H1 (cell line): ENCODE results near the gene ACACA. TPM values are rescaled to one million over a fixed set of nuclear protein-coding genes. Genes with fewer than 3 reads are reported as not detected.

Experiments
- CTCF ChIA-PET: fragments of 300-600 bp; sonication (Branson Sonifier 250); formaldehyde crosslinking; loops from one replicate; lab custom pipeline; 2021; ENCODE audit not compliant: partially characterized antibody; lab: Charles Lee
- POLR2A ChIA-PET: fragments of 300-600 bp; sonication (Branson Sonifier 250); formaldehyde crosslinking; loops from one replicate; lab custom pipeline; 2021; ENCODE audit warnings: inconsistent platforms; ENCODE audit not compliant: partially characterized antibody; lab: Charles Lee
- DNase-seq, 2 experiments: peaks; one replicate each; pipeline versions ENCODE4 v3.0.0 to v3.0.0-alpha.2; 2010 to 2022; ENCODE audit warnings: low spot score in 2 of 2, low read depth in 1 of 2, mixed read lengths in 1 of 2
- FAIRE-seq: peaks from 2 replicates; lab custom pipeline; 2011; peaks lifted over from hg19 to GRCh38; lab: Jason Lieb, UNC
- H2AFZ ChIP-seq: 2 replicates; pipeline ENCODE4 v1.8.1; 2012; ENCODE audit warnings: low read length, inconsistent platforms
- H2AK5ac ChIP-seq: 2 replicates; pipeline ENCODE4 v1.6.1; 2013; ENCODE audit warnings: low read depth, low read length
- H2BK120ac ChIP-seq: replicated peaks from 2 replicates; pipeline ENCODE3; 2013; ENCODE audit warnings: low read depth, low read length, inconsistent platforms
- H2BK12ac ChIP-seq: 2 replicates; pipeline ENCODE4 v1.6.1; 2013; ENCODE audit warnings: low read depth, low read length
- H2BK15ac ChIP-seq: 2 replicates; pipeline ENCODE4 v1.6.1; 2013; ENCODE audit warnings: low read length
- H2BK20ac ChIP-seq: 2 replicates; pipeline ENCODE4 v1.6.1; 2013; ENCODE audit warnings: low read length
- H2BK5ac ChIP-seq: 2 replicates; pipeline ENCODE4 v1.6.1; 2013; ENCODE audit warnings: low read depth, low read length
- H3K14ac ChIP-seq: 2 replicates; pipeline ENCODE4 v1.6.1; 2013; ENCODE audit warnings: inconsistent platforms; ENCODE audit not compliant: insufficient read length
- H3K18ac ChIP-seq: 2 replicates; pipeline ENCODE4 v1.6.1; 2013; ENCODE audit warnings: low read length; ENCODE audit errors: extremely low read depth
- H3K23ac ChIP-seq: 2 replicates; pipeline ENCODE4 v1.6.1; 2013; ENCODE audit warnings: inconsistent platforms; ENCODE audit not compliant: insufficient read length
- H3K23me2 ChIP-seq: 2 replicates; pipeline ENCODE4 v1.6.1; 2013; ENCODE audit warnings: low read depth, low read length
- H3K27ac ChIP-seq: 2 replicates; pipeline ENCODE4 v1.6.1; 2011; ENCODE audit warnings: low read depth, low read length, inconsistent platforms
- H3K27me3 ChIP-seq, 4 experiments: replicated peaks in 1 of 4; 1 replicate in 1 of 4; 2 replicates in 3 of 4; pipeline versions ENCODE4 v1.6.1 to v1.8.1; 2011 to 2013; ENCODE audit warnings: low read length in 3 of 4, mild to moderate bottlenecking in 3 of 4, inconsistent platforms in 2 of 4, mixed read lengths in 2 of 4, moderate library complexity in 1 of 4; ENCODE audit not compliant: control insufficient read depth in 3 of 4, insufficient read depth in 3 of 4; ENCODE audit errors: extremely low read depth in 1 of 4
- H3K36me3 ChIP-seq, 4 experiments: 2 replicates each; pipeline versions ENCODE4 v1.6.1 to v1.8.1; 2011 to 2013; ENCODE audit warnings: mild to moderate bottlenecking in 4 of 4, low read length in 3 of 4, moderate library complexity in 2 of 4, control low read depth in 1 of 4, inconsistent platforms in 1 of 4; ENCODE audit not compliant: insufficient read depth in 4 of 4, control insufficient read depth in 2 of 4
- H3K4ac ChIP-seq: replicated peaks from 2 replicates; pipeline ENCODE3; 2013; ENCODE audit warnings: low read length, low read depth, mixed read lengths, inconsistent platforms; ENCODE audit not compliant: insufficient read length
- H3K4me1 ChIP-seq, 4 experiments: replicated peaks in 1 of 4; 1 replicate in 1 of 4; 2 replicates in 3 of 4; pipeline versions ENCODE4 v1.6.1 to v1.8.1; 2011 to 2013; ENCODE audit warnings: low read length in 3 of 4, inconsistent platforms in 2 of 4, mixed read lengths in 1 of 4; ENCODE audit not compliant: insufficient read depth in 4 of 4, control insufficient read depth in 3 of 4
- H3K4me2 ChIP-seq, 2 experiments: 2 replicates each; pipeline versions ENCODE4 v1.6.1 to v1.8.1; 2011 to 2013; ENCODE audit warnings: low read depth in 2 of 2, low read length in 2 of 2, control low read depth in 1 of 2, inconsistent platforms in 1 of 2, mild to moderate bottlenecking in 1 of 2; ENCODE audit not compliant: insufficient read depth in 1 of 2
- H3K4me3 ChIP-seq, 4 experiments: fragments of 200-600, 300-600 bp in 1 of 4; sonication (generic), shearing (Covaris generic), sonication (Bioruptor Twin) in 1 of 4; 2 replicates each; pipeline versions ENCODE4 v1.5.1 to v1.8.1; 2011 to 2016; ENCODE audit warnings: low read length in 4 of 4, low read depth in 3 of 4, control low read depth in 2 of 4, inconsistent platforms in 2 of 4, mild to moderate bottlenecking in 2 of 4, mixed read lengths in 1 of 4, moderate library complexity in 1 of 4; ENCODE audit not compliant: insufficient read depth in 2 of 4; ENCODE audit errors: extremely low read depth in 1 of 4
- H3K56ac ChIP-seq: replicated peaks from 2 replicates; pipeline ENCODE3; 2013; ENCODE audit warnings: low read depth, mild to moderate bottlenecking, mixed read lengths, low read length, inconsistent platforms; ENCODE audit not compliant: insufficient read length
- H3K79me1 ChIP-seq: 2 replicates; pipeline ENCODE4 v1.6.1; 2013; ENCODE audit warnings: low read depth, low read length, control low read depth
- H3K79me2 ChIP-seq, 2 experiments: 2 replicates each; pipeline versions ENCODE4 v1.6.1 to v1.8.1; 2012 to 2013; ENCODE audit warnings: low read length in 2 of 2, mild to moderate bottlenecking in 2 of 2, inconsistent platforms in 1 of 2; ENCODE audit not compliant: insufficient read depth in 2 of 2, control insufficient read depth in 1 of 2
- H3K9ac ChIP-seq, 4 experiments: replicated peaks in 1 of 4; 1 replicate in 1 of 4; 2 replicates in 3 of 4; pipeline versions ENCODE4 v1.6.1 to v1.8.1; 2011 to 2013; ENCODE audit warnings: low read depth in 3 of 4, low read length in 3 of 4, control low read depth in 2 of 4, mild to moderate bottlenecking in 2 of 4, moderate library complexity in 2 of 4, inconsistent platforms in 1 of 4; ENCODE audit errors: extremely low read depth in 1 of 4
- H3K9me3 ChIP-seq, 2 experiments: 2 replicates each; pipeline versions ENCODE4 v1.6.1 to v1.8.1; 2012 to 2013; ENCODE audit warnings: mild to moderate bottlenecking in 2 of 2, moderate library complexity in 2 of 2, control low read depth in 1 of 2, inconsistent platforms in 1 of 2, low read depth in 1 of 2, low read length in 1 of 2, mixed read lengths in 1 of 2; ENCODE audit not compliant: insufficient read depth in 2 of 2
- H4K20me1 ChIP-seq, 2 experiments: replicated peaks in 1 of 2; 2 replicates each; pipeline versions ENCODE3 to v1.8.1; 2011 to 2013; ENCODE audit warnings: inconsistent platforms in 2 of 2, low read length in 2 of 2, mild to moderate bottlenecking in 1 of 2; ENCODE audit not compliant: insufficient read depth in 2 of 2, control insufficient read depth in 1 of 2
- H4K5ac ChIP-seq: 2 replicates; pipeline ENCODE4 v1.6.1; 2013; ENCODE audit warnings: low read length, low read depth, mixed read lengths, inconsistent platforms; ENCODE audit not compliant: insufficient read length
- H4K8ac ChIP-seq: 2 replicates; pipeline ENCODE4 v1.8.0; 2013; ENCODE audit warnings: mild to moderate bottlenecking, moderate library complexity, low read length, inconsistent platforms; ENCODE audit not compliant: insufficient read depth; ENCODE audit errors: extremely low read depth
- H4K91ac ChIP-seq: replicated peaks from 2 replicates; pipeline ENCODE3; 2013; ENCODE audit warnings: low read length, mixed read lengths, inconsistent platforms; ENCODE audit not compliant: insufficient read length
- CBX5 ChIP-seq: fragments of 300-800, 300-1000 bp; sonication (generic); IDR thresholded peaks from 2 replicates; pipeline ENCODE4 v1.7.1; 2016; ENCODE audit warnings: antibody characterized with exemption, low read length, low read depth
- CREB1 ChIP-seq: IDR thresholded peaks from 2 replicates; pipeline ENCODE4 v1.6.1; 2012; ENCODE audit warnings: inconsistent platforms
- GTF2F1 ChIP-seq: IDR thresholded peaks from 2 replicates; pipeline ENCODE4 v1.6.1; 2012; ENCODE audit warnings: low read depth, low read length, improper control_type of control experiment, borderline replicate concordance
- KDM4A ChIP-seq: IDR thresholded peaks from one replicate; pipeline ENCODE4 v1.7.1; 2012; ENCODE audit warnings: low read depth, mild to moderate bottlenecking, moderate library complexity, low read length, inconsistent platforms; ENCODE audit not compliant: severe bottlenecking
- POU5F1 ChIP-seq: IDR thresholded peaks from 2 replicates; pipeline ENCODE4 v1.6.1; 2011; ENCODE audit warnings: low read depth, mild to moderate bottlenecking, low read length, moderate library complexity
- RXRA ChIP-seq: IDR thresholded peaks from 2 replicates; pipeline ENCODE4 v1.6.1; 2011; ENCODE audit warnings: low read depth, mild to moderate bottlenecking, low read length, moderate library complexity; ENCODE audit not compliant: insufficient read depth
- SRF ChIP-seq: IDR thresholded peaks from 2 replicates; pipeline ENCODE4 v1.6.1; 2011; ENCODE audit warnings: mild to moderate bottlenecking, low read depth, low read length, moderate library complexity
- WGBS, 2 experiments: shearing (Covaris generic) in 1 of 2; methylation state at CpG; one replicate each; pipeline versions ENCODE4 v1.1.6 to v1.1.7; 2013 to 2015; ENCODE audit warnings: low lambda C conversion rate in 2 of 2, mixed read lengths in 2 of 2, inconsistent platforms in 1 of 2, low coverage in 1 of 2, missing lambda C conversion rate in 1 of 2; ENCODE audit not compliant: insufficient replicate concordance in 2 of 2, insufficient coverage in 1 of 2, insufficient read length in 1 of 2; ENCODE audit errors: extremely low coverage in 1 of 2, missing lambda C conversion rate in 1 of 2; 5-methylcytosine and 5-hydroxymethylcytosine counted together
- polyA plus RNA-seq, 7 experiments: library from polyadenylated mRNA; depleted of rRNA in 3 of 7; stranded (reverse) in 5 of 7; unstranded in 2 of 7; fragments of >200 nt in 5 of 7; fragments of 200-250 nt in 2 of 7; gene quantifications; 1 replicate in 5 of 7; 2 replicates in 1 of 7; 4 replicates in 1 of 7; pipeline versions ENCODE4 v1.2.1 to v1.2.3, GENCODE V29; 2011 to 2013; ENCODE audit warnings: missing spikeins in 2 of 7, mixed read lengths in 2 of 7
- total RNA-seq: library from RNA; stranded (reverse); fragmentation: NEBNext Ultra II Directional; extraction: Animal tissue kit (Norgen Biotek cat#: 25700); gene quantifications from 2 replicates; pipeline ENCODE4 v1.2.1, GENCODE V29; 2021

ACACA gene
- total and polyA plus RNA-seq, 2 of the 8 experiments (the other 6 are each of a cell fraction or from before 2014, with no cell fraction given), result 74.0 to 160 TPM

DNA sequence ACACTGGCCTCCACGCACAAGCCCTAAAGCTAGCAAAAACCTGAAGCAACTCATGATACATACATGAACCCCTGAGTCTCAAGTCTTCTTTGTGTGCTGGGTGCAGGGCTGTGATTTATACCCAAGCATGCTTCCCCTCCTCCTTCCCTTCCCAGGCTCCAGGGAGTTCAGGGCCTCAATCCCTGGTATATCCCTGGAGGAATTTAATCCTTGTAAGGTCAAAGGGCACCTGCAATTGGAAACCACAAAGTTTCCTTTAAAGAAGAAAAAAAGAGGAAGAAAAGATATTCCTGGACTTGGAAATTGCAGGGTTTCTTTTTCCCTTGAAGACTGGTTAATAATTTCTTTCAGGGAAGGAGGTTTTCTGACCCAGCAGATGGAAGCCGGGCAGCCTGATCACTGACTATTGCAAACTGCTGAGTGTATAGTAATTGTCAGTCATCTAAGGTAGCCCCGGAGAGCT is 275.6 kb downstream of the ACACA start:
- Histone ChIP-seq H3K9ac (no peak overlapping the region), H4K8ac (no peak overlapping the region), H3K27ac (no peak overlapping the region), H2BK5ac (no peak overlapping the region), H3K4me3 (no peak overlapping the region), H2BK15ac (no peak overlapping the region), H3K56ac (no peak overlapping the region), H2AFZ (no peak overlapping the region), H2BK20ac (no peak overlapping the region), H3K23me2 (no peaks in the 10 kb centered on the region), H3K79me2 (no peaks in the 10 kb centered on the region), H3K4ac (no peak overlapping the region), H2AK5ac (no peak overlapping the region), H3K4me2 (no peak overlapping the region), H3K14ac (no peak overlapping the region), H4K5ac (no peak overlapping the region), H3K23ac (no peak overlapping the region), H2BK120ac (no peak overlapping the region), H3K4me1 (peaks cover 0 to 10% (median 8%) of the 10 kb centered on the region in 4 experiments; a peak in 4 of 7 replicates), H3K9me3 (no peaks in the 10 kb centered on the region), H3K18ac (peak overlapping the region; percentile 51; the same call in 1 of the 2 replicates), H3K27me3 (no peaks in the 10 kb centered on the region), H4K91ac (no peak overlapping the region), H3K36me3 (peaks cover 5 to 31% (median 13%) of the 10 kb centered on the region in 4 experiments; a peak in 7 of 8 replicates), H2BK12ac (no peak overlapping the region), H3K79me1 (no peaks in the 10 kb centered on the region), H4K20me1 (no peaks in the 10 kb centered on the region)
- POLR2A ChIA-PET, result interaction anchor here (0.7 to 1.0 kb wide), 2 partner anchors 10 to 12 kb away, joined by 3 to 4 read pairs; no protein-coding TSS in a partner anchor
- FAIRE-seq (no peak), DNase-seq (no peak)
- 80% methylated on average over 3 of the region's 3 CpGs; no CpG with 5 or more reads in 1 of the 2 experiments for WGBS, 2 experiments
- CTCF ChIA-PET, result interaction anchor here (1.0 to 1.9 kb wide), 4 partner anchors 41 to 484 kb away, joined by 3 to 6 read pairs (median 4); no protein-coding TSS in a partner anchor
- TF ChIP-seq POU5F1, result no peak
- no peak for TF ChIP-seq GTF2F1
- TF ChIP-seq KDM4A, result no peak
- no peak for TF ChIP-seq SRF
- TF ChIP-seq RXRA, result no peak
- TF ChIP-seq CREB1, result no peak
- no peak for TF ChIP-seq CBX5
